ENCODE measurements around the gene PDE7B. TPM values are rescaled to one million over a fixed set of nuclear protein-coding genes. Genes with fewer than 3 reads are reported as not detected.

PDE7B gene
- total RNA-seq, 1 experiment from 2014 or later, result not detected

GRCh38 chr6:135853227-135853626 is 1.7 kb downstream of the PDE7B start (continued):
- no peak for TF ChIP-seq ARID4B (CRISPR knock-in tag; IDR thresholded peaks at IDR 0.05; ENCODE audit: borderline replicate concordance)
- TF ChIP-seq, protein P1, sequence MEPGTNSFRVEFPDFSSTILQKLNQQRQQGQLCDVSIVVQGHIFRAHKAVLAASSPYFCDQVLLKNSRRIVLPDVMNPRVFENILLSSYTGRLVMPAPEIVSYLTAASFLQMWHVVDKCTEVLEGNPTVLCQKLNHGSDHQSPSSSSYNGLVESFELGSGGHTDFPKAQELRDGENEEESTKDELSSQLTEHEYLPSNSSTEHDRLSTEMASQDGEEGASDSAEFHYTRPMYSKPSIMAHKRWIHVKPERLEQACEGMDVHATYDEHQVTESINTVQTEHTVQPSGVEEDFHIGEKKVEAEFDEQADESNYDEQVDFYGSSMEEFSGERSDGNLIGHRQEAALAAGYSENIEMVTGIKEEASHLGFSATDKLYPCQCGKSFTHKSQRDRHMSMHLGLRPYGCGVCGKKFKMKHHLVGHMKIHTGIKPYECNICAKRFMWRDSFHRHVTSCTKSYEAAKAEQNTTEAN (CRISPR knock-in tag; IDR thresholded peaks at IDR 0.05), result no peak
- TF ChIP-seq ZNF416 (CRISPR knock-in tag; IDR thresholded peaks at IDR 0.05), result no peak
- no peak for TF ChIP-seq IRF2 (CRISPR knock-in tag; IDR thresholded peaks at IDR 0.05; ENCODE audit: borderline replicate concordance, low read depth)
- TF ChIP-seq ZNF532 (CRISPR knock-in tag; IDR thresholded peaks at IDR 0.05; ENCODE audit: borderline replicate concordance), result no peak
- no peak for TF ChIP-seq RORB (CRISPR knock-in tag; IDR thresholded peaks at IDR 0.05)
- no peak for TF ChIP-seq SMAD3 (CRISPR knock-in tag; IDR thresholded peaks at IDR 0.05; ENCODE audit: borderline replicate concordance)
- TF ChIP-seq, protein P2, sequence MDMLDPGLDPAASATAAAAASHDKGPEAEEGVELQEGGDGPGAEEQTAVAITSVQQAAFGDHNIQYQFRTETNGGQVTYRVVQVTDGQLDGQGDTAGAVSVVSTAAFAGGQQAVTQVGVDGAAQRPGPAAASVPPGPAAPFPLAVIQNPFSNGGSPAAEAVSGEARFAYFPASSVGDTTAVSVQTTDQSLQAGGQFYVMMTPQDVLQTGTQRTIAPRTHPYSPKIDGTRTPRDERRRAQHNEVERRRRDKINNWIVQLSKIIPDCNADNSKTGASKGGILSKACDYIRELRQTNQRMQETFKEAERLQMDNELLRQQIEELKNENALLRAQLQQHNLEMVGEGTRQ (CRISPR knock-in tag; IDR thresholded peaks at IDR 0.05), result no peak
- TF ChIP-seq NR2C2 (CRISPR knock-in tag; IDR thresholded peaks at IDR 0.05), result no peak
- TF ChIP-seq, protein P3, sequence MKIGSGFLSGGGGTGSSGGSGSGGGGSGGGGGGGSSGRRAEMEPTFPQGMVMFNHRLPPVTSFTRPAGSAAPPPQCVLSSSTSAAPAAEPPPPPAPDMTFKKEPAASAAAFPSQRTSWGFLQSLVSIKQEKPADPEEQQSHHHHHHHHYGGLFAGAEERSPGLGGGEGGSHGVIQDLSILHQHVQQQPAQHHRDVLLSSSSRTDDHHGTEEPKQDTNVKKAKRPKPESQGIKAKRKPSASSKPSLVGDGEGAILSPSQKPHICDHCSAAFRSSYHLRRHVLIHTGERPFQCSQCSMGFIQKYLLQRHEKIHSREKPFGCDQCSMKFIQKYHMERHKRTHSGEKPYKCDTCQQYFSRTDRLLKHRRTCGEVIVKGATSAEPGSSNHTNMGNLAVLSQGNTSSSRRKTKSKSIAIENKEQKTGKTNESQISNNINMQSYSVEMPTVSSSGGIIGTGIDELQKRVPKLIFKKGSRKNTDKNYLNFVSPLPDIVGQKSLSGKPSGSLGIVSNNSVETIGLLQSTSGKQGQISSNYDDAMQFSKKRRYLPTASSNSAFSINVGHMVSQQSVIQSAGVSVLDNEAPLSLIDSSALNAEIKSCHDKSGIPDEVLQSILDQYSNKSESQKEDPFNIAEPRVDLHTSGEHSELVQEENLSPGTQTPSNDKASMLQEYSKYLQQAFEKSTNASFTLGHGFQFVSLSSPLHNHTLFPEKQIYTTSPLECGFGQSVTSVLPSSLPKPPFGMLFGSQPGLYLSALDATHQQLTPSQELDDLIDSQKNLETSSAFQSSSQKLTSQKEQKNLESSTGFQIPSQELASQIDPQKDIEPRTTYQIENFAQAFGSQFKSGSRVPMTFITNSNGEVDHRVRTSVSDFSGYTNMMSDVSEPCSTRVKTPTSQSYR (CRISPR knock-in tag; IDR thresholded peaks at IDR 0.05), result no peak
- TF ChIP-seq RELA (CRISPR knock-in tag; IDR thresholded peaks at IDR 0.05; ENCODE audit: borderline replicate concordance), result no peak
- TF ChIP-seq TCF7 (CRISPR knock-in tag; IDR thresholded peaks at IDR 0.05; ENCODE audit: low read depth), result no peak
- no peak for TF ChIP-seq FOXK1 (CRISPR knock-in tag; IDR thresholded peaks at IDR 0.05)

Data from WTC11 (cell line).